Suprapubic skin (tissue), 4 donors: ENCODE data around the gene COL8A2. TPM values are rescaled to one million over a fixed set of nuclear protein-coding genes. Genes with fewer than 3 reads are reported as not detected.

Experiments used
- DNase-seq, 2 donors: peaks; one replicate each; pipeline ENCODE4 v3.0.0-alpha.2; 2019; ENCODE audit warnings: low spot score in 2 of 2
- H3K27ac ChIP-seq: fragments of 200-600 bp; sonication (generic); one replicate; pipeline ENCODE4 v1.5.1; 2019
- H3K27me3 ChIP-seq: fragments of 200-600 bp; sonication (generic); one replicate; pipeline ENCODE4 v1.5.1; 2019
- H3K36me3 ChIP-seq: fragments of 200-600 bp; sonication (generic); one replicate; pipeline ENCODE4 v1.5.1; 2019
- H3K4me1 ChIP-seq: fragments of 200-600 bp; sonication (generic); one replicate; pipeline ENCODE4 v1.5.1; 2019
- H3K4me3 ChIP-seq: fragments of 200-600 bp; sonication (generic); one replicate; pipeline ENCODE4 v1.5.1; 2019; ENCODE audit warnings: mild to moderate bottlenecking
- H3K9me3 ChIP-seq: fragments of 200-600 bp; sonication (generic); one replicate; pipeline ENCODE4 v1.5.1; 2019
- CTCF ChIP-seq, 2 donors: fragments of 200-600 bp in 1 of 2; fragments of 450-650 bp in 1 of 2; sonication (generic) in 1 of 2; IDR thresholded peaks; one replicate each; pipeline ENCODE4 v1.5.1; 2016 to 2019; ENCODE audit warnings: antibody characterized with exemption in 2 of 2, mild to moderate bottlenecking in 1 of 2, moderate library complexity in 1 of 2
- EP300 ChIP-seq: sonication (generic); formaldehyde crosslinking; IDR thresholded peaks from one replicate; pipeline ENCODE4 v1.6.1; 2017; ENCODE audit warnings: antibody characterized with exemption
- POLR2A ChIP-seq, 2 donors: fragments of 450-650 bp; IDR thresholded peaks; one replicate each; pipeline ENCODE4 v1.6.1; 2017; ENCODE audit warnings: antibody characterized with exemption in 2 of 2, mild to moderate bottlenecking in 2 of 2, moderate library complexity in 2 of 2
- POLR2AphosphoS5 ChIP-seq, 3 donors: sonication (generic); formaldehyde crosslinking; IDR thresholded peaks; one replicate each; pipeline ENCODE4 v1.6.1; 2017; ENCODE audit warnings: antibody characterized with exemption in 3 of 3
- WGBS: methylation state at CpG from one replicate; pipeline ENCODE4 v1.1.5; 2018; 5-methylcytosine and 5-hydroxymethylcytosine counted together
- total RNA-seq, 4 donors: library from RNA; depleted of rRNA; stranded (reverse); fragments of >200 nt; gene quantifications; one replicate each; pipeline ENCODE4 v1.1.0, GENCODE V29; 2016

The COL8A2 gene
- total RNA-seq, 4 donors from 2014 or later: 4.9 to 5.6 (median 5.2) TPM

- no peaks in the 10 kb centered on the region for H3K9me3 ChIP-seq
- 57% methylated on average over 6 of the region's 6 CpGs for WGBS
- H3K27ac ChIP-seq: peak overlapping the region; percentile 81
- TF ChIP-seq POLR2AphosphoS5 (IDR thresholded peaks at IDR 0.05) (no peak), CTCF (IDR thresholded peaks at IDR 0.05) (no peak), POLR2A (IDR thresholded peaks at IDR 0.05) (no peak), EP300 (no peak)
- peaks cover 7% of the 10 kb centered on the region for H3K36me3 ChIP-seq
- no peaks in the 10 kb centered on the region for H3K27me3 ChIP-seq
- H3K4me3 ChIP-seq: no peak overlapping the region
- H3K4me1 ChIP-seq: peaks cover 44% of the 10 kb centered on the region
- DNase-seq: no peak
These were observed 9.0 kb upstream of the COL8A2 start for GRCh38 chr1:36134031-36134430.

GRCh38 chr1:36133484-36133883 is 8.5 kb upstream of the COL8A2 start:
- H3K9me3 ChIP-seq: no peaks in the 10 kb centered on the region
- peaks cover 44% of the 10 kb centered on the region for H3K4me1 ChIP-seq
- no peak overlapping the region for H3K4me3 ChIP-seq
- peak in 1 of 2 donors; percentile 84 for DNase-seq
- H3K27me3 ChIP-seq: no peaks in the 10 kb centered on the region
- TF ChIP-seq POLR2A (IDR thresholded peaks at IDR 0.05) (no peak), EP300 (no peak), CTCF (IDR thresholded peaks at IDR 0.05) (no peak), POLR2AphosphoS5 (IDR thresholded peaks at IDR 0.05) (no peak)
- H3K36me3 ChIP-seq: peaks cover 4% of the 10 kb centered on the region
- WGBS: 24% methylated on average over 3 of the region's 3 CpGs
- H3K27ac ChIP-seq: peak overlapping the region; percentile 81

- Histone ChIP-seq H3K27me3 (no peaks in the 10 kb centered on the region), H3K9me3 (no peaks in the 10 kb centered on the region), H3K27ac (no peak overlapping the region), H3K36me3 (no peaks in the 10 kb centered on the region), H3K4me1 (peaks cover 42% of the 10 kb centered on the region), H3K4me3 (no peak overlapping the region)
- no peak for TF ChIP-seq EP300
- no peak for TF ChIP-seq POLR2A (IDR thresholded peaks at IDR 0.05)
- TF ChIP-seq POLR2AphosphoS5 (IDR thresholded peaks at IDR 0.05): no peak
- TF ChIP-seq CTCF (IDR thresholded peaks at IDR 0.05): no peak
- 90% methylated on average over 3 of the region's 3 CpGs for WGBS
- no peak for DNase-seq
These were observed 7.0 kb upstream of the COL8A2 start for GRCh38 chr1:36132029-36132428.

GRCh38 chr1:36128905-36129206 is 3.8 kb upstream of the COL8A2 start:
- Histone ChIP-seq H3K27ac (no peak overlapping the region), H3K4me3 (no peak overlapping the region)
- DNase-seq: no peak

More at GRCh38 chr1:36128905-36129206, 3.8 kb upstream of the COL8A2 start:
- H3K4me1 ChIP-seq: peaks cover 30% of the 10 kb centered on the region
- H3K27me3 ChIP-seq: no peaks in the 10 kb centered on the region
- no peaks in the 10 kb centered on the region for H3K36me3 ChIP-seq
- TF ChIP-seq POLR2A (IDR thresholded peaks at IDR 0.05) (no peak), CTCF (IDR thresholded peaks at IDR 0.05) (no peak), POLR2AphosphoS5 (IDR thresholded peaks at IDR 0.05) (no peak), EP300 (no peak)
- no peaks in the 10 kb centered on the region for H3K9me3 ChIP-seq
- WGBS: 97% methylated on average over 3 of the region's 3 CpGs
